K562 (cell line): Measurements from ENCODE around the gene CIAO3. TPM values are rescaled to one million over a fixed set of nuclear protein-coding genes. Genes with fewer than 3 reads are reported as not detected.

Experiments
- ATAC-seq: fragments of 200-7000 bp; cut with Tn5 transposase; 3 replicates; pipeline ENCODE4 v1.9.1; 2020; ENCODE audit warnings: moderate library complexity
- BruUV-seq: library from RNA; stranded (reverse); fragments of 400-500 nt; replicated peaks from 2 replicates; lab custom pipeline; 2021; lab: Mats Ljungman, UMichigan
- CTCF ChIA-PET: fragments of 300-600 bp; formaldehyde crosslinking; extraction: SDS; loops from one replicate; lab custom pipeline; 2021; ENCODE audit warnings: low intra/inter-chr PET ratio; lab: Yijun Ruan, JAX
- POLR2A ChIA-PET: fragments of 300-600, 350-650 bp; sonication (Branson Sonifier 250); formaldehyde crosslinking; extraction: SDS; loops from one replicate; lab custom pipeline; 2021; ENCODE audit warnings: antibody characterized with exemption, inconsistent platforms; lab: Yijun Ruan, JAX
- DNase-seq, 4 experiments: peaks; one replicate each; pipeline versions ENCODE4 v3.0.0 to v3.0.0-alpha.2; 2011 to 2018; ENCODE audit warnings: low spot score in 3 of 4, mixed read lengths in 3 of 4; ENCODE audit errors: extremely low read depth in 1 of 4
- FAIRE-seq: peaks from 2 replicates; lab custom pipeline; 2011; peaks lifted over from hg19 to GRCh38; lab: Jason Lieb, UNC
- H2AFZ ChIP-seq: 2 replicates; pipeline ENCODE4 v1.6.0; 2011; ENCODE audit warnings: low read depth, low read length, control low read depth, inconsistent platforms
- H3K27ac ChIP-seq: fragments of 200-600 bp; 3 replicates; pipeline ENCODE4 v1.8.0; 2011; ENCODE audit warnings: low read depth, mild to moderate bottlenecking, control low read depth, inconsistent platforms, low read length, moderate library complexity, mixed read lengths; ENCODE audit errors: extremely low read depth
- H3K27me3 ChIP-seq, 2 experiments: fragments of 300-600 bp in 1 of 2; 2 replicates in 1 of 2; 3 replicates in 1 of 2; pipeline versions ENCODE4 v1.6.0 to v1.8.0; 2011; ENCODE audit warnings: inconsistent platforms in 2 of 2, low read length in 2 of 2, mild to moderate bottlenecking in 1 of 2, mixed read lengths in 1 of 2, moderate library complexity in 1 of 2; ENCODE audit not compliant: control insufficient read depth in 2 of 2, insufficient read depth in 2 of 2
- H3K36me3 ChIP-seq: fragments of 300-600 bp; 3 replicates; pipeline ENCODE4 v1.8.0; 2011; ENCODE audit warnings: mild to moderate bottlenecking, low read length, inconsistent platforms; ENCODE audit not compliant: control insufficient read depth, insufficient read depth
- H3K4me1 ChIP-seq, 2 experiments: fragments of 200-600 bp in 1 of 2; replicated peaks in 1 of 2; 2 replicates in 1 of 2; 3 replicates in 1 of 2; pipeline versions ENCODE4 v1.5.1 to v1.8.0; 2011; ENCODE audit warnings: inconsistent platforms in 2 of 2, low read length in 2 of 2, mild to moderate bottlenecking in 1 of 2, mixed read lengths in 1 of 2, moderate library complexity in 1 of 2; ENCODE audit not compliant: control insufficient read depth in 2 of 2, insufficient read depth in 2 of 2
- H3K4me2 ChIP-seq: 2 replicates; pipeline ENCODE4 v1.6.1; 2011; ENCODE audit warnings: low read length, control low read depth, inconsistent platforms, mixed read lengths; ENCODE audit not compliant: insufficient read depth
- H3K4me3 ChIP-seq: fragments of 200-600 bp; sonication (generic), shearing (Covaris generic); 2 replicates; pipeline ENCODE4 v1.5.1; 2016; ENCODE audit warnings: control low read depth, inconsistent platforms
- H3K79me2 ChIP-seq: fragments of 200-600 bp; 3 replicates; pipeline ENCODE4 v1.8.0; 2011; ENCODE audit warnings: low read length, inconsistent platforms; ENCODE audit not compliant: control insufficient read depth, insufficient read depth
- H3K9ac ChIP-seq, 2 experiments: 2 replicates each; pipeline versions ENCODE4 v1.6.0 to v1.6.1; 2011; ENCODE audit warnings: low read depth in 2 of 2, low read length in 2 of 2, control low read depth in 1 of 2, inconsistent platforms in 1 of 2, mild to moderate bottlenecking in 1 of 2, mixed read lengths in 1 of 2; ENCODE audit not compliant: insufficient read depth in 1 of 2
- H3K9me1 ChIP-seq: one replicate; pipeline ENCODE4 v1.6.0; 2011; ENCODE audit warnings: inconsistent platforms, mild to moderate bottlenecking, low read length, moderate library complexity; ENCODE audit not compliant: control insufficient read depth, insufficient read depth
- H3K9me3 ChIP-seq: replicated peaks from 2 replicates; pipeline ENCODE4 v1.5.1; 2011; ENCODE audit warnings: low read depth, low read length, inconsistent platforms; ENCODE audit not compliant: control insufficient read depth, insufficient read depth
- H4K20me1 ChIP-seq: replicated peaks from 2 replicates; pipeline ENCODE4 v1.6.1; 2011; ENCODE audit warnings: low read length, inconsistent platforms, mixed read lengths; ENCODE audit not compliant: control insufficient read depth, insufficient read depth
- FOXP1 ChIP-seq: sonication (generic); formaldehyde crosslinking; IDR thresholded peaks from 2 replicates; pipeline ENCODE4 v1.8.0; 2022; ENCODE audit warnings: mild to moderate bottlenecking, missing genetic modification reagents
- FOXP4 ChIP-seq: sonication (generic); formaldehyde crosslinking; IDR thresholded peaks from 2 replicates; pipeline ENCODE4 v1.8.0; 2022; ENCODE audit warnings: mild to moderate bottlenecking, missing genetic modification reagents, borderline replicate concordance
- HMG20A ChIP-seq: fragments of 450-650 bp; formaldehyde crosslinking; conservative IDR thresholded peaks from 2 replicates; pipeline ENCODE4 v1.4.0; 2020; ENCODE audit warnings: mild to moderate bottlenecking, mixed read lengths
- KAT7 ChIP-seq: sonication (generic); formaldehyde crosslinking; IDR thresholded peaks from 2 replicates; pipeline ENCODE4 v1.8.0; 2022; ENCODE audit warnings: missing genetic modification reagents, mild to moderate bottlenecking, borderline replicate concordance
- MYC ChIP-seq, 2 experiments: fragments of 250-450 bp in 1 of 2; sonication (Bioruptor Pico) in 1 of 2; IDR thresholded peaks; 2 replicates each; pipeline versions ENCODE4 v1.5.1 to v1.6.1; 2012 to 2021; ENCODE audit warnings: low read depth in 2 of 2, borderline replicate concordance in 1 of 2, improper control_type of control experiment in 1 of 2, low read length in 1 of 2, mild to moderate bottlenecking in 1 of 2, moderate library complexity in 1 of 2
- NR1H2 ChIP-seq: sonication (generic); formaldehyde crosslinking; IDR thresholded peaks from 2 replicates; pipeline ENCODE4 v1.4.0; 2020; ENCODE audit warnings: mild to moderate bottlenecking, missing genetic modification reagents
- PHF8 ChIP-seq: fragments of 200-600 bp; sonication (generic); IDR thresholded peaks from 2 replicates; pipeline ENCODE4 v1.6.1; 2012; ENCODE audit warnings: mixed run types, mild to moderate bottlenecking, inconsistent platforms, low read length, moderate library complexity, borderline replicate concordance
- POLR2AphosphoS5 ChIP-seq: IDR thresholded peaks from 2 replicates; pipeline ENCODE4 v1.6.1; 2011; ENCODE audit warnings: mild to moderate bottlenecking, low read depth, low read length, moderate library complexity; ENCODE audit not compliant: control insufficient read depth, insufficient read depth
- SIX5 ChIP-seq, 2 experiments: IDR thresholded peaks; 2 replicates each; pipeline ENCODE4 v1.6.1; 2011; ENCODE audit warnings: low read length in 2 of 2, borderline replicate concordance in 1 of 2, low read depth in 1 of 2, mild to moderate bottlenecking in 1 of 2, moderate library complexity in 1 of 2; ENCODE audit not compliant: insufficient read depth in 1 of 2
- TCF3 ChIP-seq: sonication (generic); formaldehyde crosslinking; IDR thresholded peaks from 2 replicates; pipeline ENCODE4 v1.4.0; 2020; ENCODE audit warnings: mild to moderate bottlenecking, missing genetic modification reagents
- TEAD4 ChIP-seq, 2 experiments: sonication (generic) in 1 of 2; formaldehyde crosslinking in 1 of 2; IDR thresholded peaks; 2 replicates each; pipeline versions ENCODE4 v1.6.1 to v1.8.0; 2012 to 2022; ENCODE audit warnings: borderline replicate concordance in 1 of 2, inconsistent platforms in 1 of 2, low read length in 1 of 2, mild to moderate bottlenecking in 1 of 2, missing genetic modification reagents in 1 of 2
- WGBS: fragments of 100-300 bp; shearing (Covaris generic); methylation state at CpG from one replicate; pipeline ENCODE4 v1.1.6; 2016; ENCODE audit warnings: low coverage, mixed read lengths; ENCODE audit not compliant: insufficient coverage; ENCODE audit errors: missing lambda C conversion rate; 5-methylcytosine and 5-hydroxymethylcytosine counted together
- in situ Hi-C: fragments of 300-500 bp; cut with MboI; formaldehyde crosslinking; loops from 4 replicates; pipeline ENCODE4 v1.15.0; 2018; ENCODE audit warnings: inconsistent platforms, mixed read lengths
- intact Hi-C: fragments of 100-400 bp; cut with micrococcal nuclease; formaldehyde crosslinking; loops from 2 replicates; pipeline ENCODE4 v1.14.2; 2022
- polyA plus RNA-seq, 8 experiments: library from polyadenylated mRNA; depleted of rRNA in 4 of 8; stranded (reverse) in 5 of 8; unstranded in 3 of 8; fragments of >200 nt; fragmentation: Nextera tagmentation in 2 of 8; fragmentation: Illumina TruSeq in 1 of 8; extraction: Ambion mirVana in 2 of 8; extraction: Trizol in 1 of 8; gene quantifications; 2 replicates each; pipeline versions ENCODE4 v1.2.1 to v1.2.3, GENCODE V29; 2011 to 2014; ENCODE audit warnings: inconsistent platforms in 1 of 8, missing spikeins in 1 of 8
- total RNA-seq, 7 experiments: library from RNA; depleted of rRNA in 6 of 7; stranded (reverse); fragments of >200 nt in 6 of 7; fragmentation: Illumina TruSeq in 2 of 7; extraction: Trizol in 2 of 7; gene quantifications; 2 replicates each; pipeline versions ENCODE4 v1.2.1 to v1.2.3, GENCODE V29; 2011 to 2021; ENCODE audit warnings: low replicate concordance in 1 of 7
- TF ChIP-seq, protein P1 (sequence below): IDR thresholded peaks from 2 replicates; pipeline ENCODE4 v1.6.1; 2012; ENCODE audit warnings: low read depth, low read length, improper control_type of control experiment, borderline replicate concordance

CIAO3 gene
- total and polyA plus RNA-seq, 9 of the 15 experiments (the other 6 are each of a cell fraction or from before 2014, with no cell fraction given): 2.2 to 35.6 (median 18.7) TPM

DNA sequence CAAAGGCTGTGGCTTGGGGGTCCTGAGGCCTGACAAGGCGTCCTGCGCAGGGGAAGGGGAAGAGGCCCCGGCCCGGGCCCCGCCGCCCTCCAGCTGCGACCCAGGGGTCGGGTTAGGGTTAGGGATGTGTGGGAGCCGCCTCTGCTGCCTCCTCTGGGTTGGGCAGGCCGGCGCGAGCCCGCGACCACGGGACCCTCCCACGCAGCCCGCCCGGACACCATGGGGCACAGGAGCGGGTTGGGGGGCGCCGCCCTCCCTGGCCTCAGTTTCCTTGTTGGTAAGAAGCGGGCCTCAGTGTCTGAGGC is 386 bp downstream of the CIAO3 start:
- in situ Hi-C loops (loop anchor here (5.0 kb wide), 1 partner anchor 47 kb away; the partner anchor contains the start of genes CHTF18 and RPUSD1), intact Hi-C loops (no loop called here)
- DNase-seq (peak; percentile 43 to 78 (median 66)), ATAC-seq (peak; percentile 69), FAIRE-seq (no peak)
- peak overlapping the region; percentile 96 for H3K4me3 ChIP-seq
- no peaks in the 10 kb centered on the region; the same call in 1 of the 2 replicates for H4K20me1 ChIP-seq
- BruUV-seq: TSS peak; percentile 70
- H2AFZ ChIP-seq: peak overlapping the region; percentile 86
- H3K4me1 ChIP-seq: peaks cover 18 to 79% of the 10 kb centered on the region in 2 experiments
- WGBS: 0% methylated on average over 20 of the region's 22 CpGs
- H3K9ac ChIP-seq: peak overlapping the region; percentile 87 to 95
- peaks cover 15% of the 10 kb centered on the region for H3K79me2 ChIP-seq
- H3K27ac ChIP-seq: peak overlapping the region; percentile 90
- H3K36me3 ChIP-seq: peaks cover 37% of the 10 kb centered on the region; the same call in 2 of the 3 replicates
- no peaks in the 10 kb centered on the region for H3K27me3 ChIP-seq
- POLR2A ChIA-PET: interaction anchor here (0.5 to 1.9 kb wide), 9 partner anchors 9 to 68 kb away, joined by 3 to 11 read pairs (median 4); no protein-coding TSS in a partner anchor
- CTCF ChIA-PET: interaction anchor here (0.9 to 1.1 kb wide), 2 partner anchors 25 to 348 kb away, joined by 3 to 4 read pairs; partner anchors contain the start of gene METRN
- H3K9me1 ChIP-seq: peaks cover 6% of the 10 kb centered on the region
- H3K9me3 ChIP-seq: no peaks in the 10 kb centered on the region
- H3K4me2 ChIP-seq: peak overlapping the region; percentile 85
- TF ChIP-seq FOXP4 (CRISPR knock-in tag) (no peak), TCF3 (CRISPR knock-in tag) (no peak), POLR2AphosphoS5 (no peak), NR1H2 (no peak), PHF8 (no peak), TEAD4 (IDR thresholded peaks at IDR 0.05; ENCODE audit: low read length) (no peak), TEAD4 (CRISPR knock-in tag; IDR thresholded peaks at IDR 0.05; ENCODE audit: borderline replicate concordance) (0 out of 2 replicates have a peak, but pooled peaks have one; percentile 30), HMG20A (CRISPR knock-in tag) (no peak), FOXP1 (no peak), SIX5 (IDR thresholded peaks at IDR 0.05; ENCODE audit: borderline replicate concordance in 1 of 2, insufficient read depth in 1 of 2, low read depth in 1 of 2, low read length in 2 of 2) (no peak), KAT7 (CRISPR knock-in tag) (0 out of 2 replicates have a peak, but pooled peaks have one; percentile 7), MYC (IDR thresholded peaks at IDR 0.05; ENCODE audit: low read depth, low read length) (no peak), MYC (CRISPR knock-in tag; IDR thresholded peaks at IDR 0.05; ENCODE audit: borderline replicate concordance, low read depth) (0 out of 2 replicates have a peak, but pooled peaks have one; percentile 40)
- TF ChIP-seq, protein P1, sequence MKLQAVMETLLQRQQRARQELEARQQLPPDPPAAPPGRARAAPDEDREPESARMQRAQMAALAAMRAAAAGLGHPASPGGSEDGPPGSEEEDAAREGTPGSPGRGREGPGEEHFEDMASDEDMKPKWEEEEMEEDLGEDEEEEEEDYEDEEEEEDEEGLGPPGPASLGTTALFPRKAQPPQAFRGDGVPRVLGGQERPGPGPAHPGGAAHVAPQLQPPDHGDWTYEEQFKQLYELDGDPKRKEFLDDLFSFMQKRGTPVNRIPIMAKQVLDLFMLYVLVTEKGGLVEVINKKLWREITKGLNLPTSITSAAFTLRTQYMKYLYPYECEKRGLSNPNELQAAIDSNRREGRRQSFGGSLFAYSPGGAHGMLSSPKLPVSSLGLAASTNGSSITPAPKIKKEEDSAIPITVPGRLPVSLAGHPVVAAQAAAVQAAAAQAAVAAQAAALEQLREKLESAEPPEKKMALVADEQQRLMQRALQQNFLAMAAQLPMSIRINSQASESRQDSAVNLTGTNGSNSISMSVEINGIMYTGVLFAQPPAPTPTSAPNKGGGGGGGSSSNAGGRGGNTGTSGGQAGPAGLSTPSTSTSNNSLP: no peak
